ENCODE data around the gene STARD7.
A peak's percentile ranks its signal among the peaks of the same experiment; 100 is the strongest.
"Not testable (repeated sequence)": the region's sequence is repeated elsewhere in the genome, so short reads cannot be mapped to it uniquely, and the experiment has no call there.

Gene STARD7

DNA sequence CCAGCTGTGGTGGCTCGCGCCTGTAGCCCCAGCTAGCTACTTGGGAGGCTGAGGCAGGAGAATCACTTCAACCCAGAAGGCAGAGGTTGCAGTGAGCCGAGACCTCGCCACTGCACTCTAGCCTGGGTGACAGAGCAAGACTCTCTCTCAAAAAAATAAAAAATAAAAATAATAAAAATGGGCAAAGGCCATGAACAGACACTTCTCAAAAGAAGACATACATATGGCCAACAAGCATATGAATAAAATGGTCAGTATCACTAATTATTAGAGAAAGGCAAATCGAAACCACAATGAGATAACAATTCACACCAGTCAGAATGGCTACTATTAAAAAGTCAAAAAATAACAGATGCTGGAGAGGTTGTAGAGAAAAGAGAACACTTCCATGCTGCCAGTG is 48.3 kb downstream of the STARD7 start:
- not testable (repeated sequence) for DNase-seq

DNA sequence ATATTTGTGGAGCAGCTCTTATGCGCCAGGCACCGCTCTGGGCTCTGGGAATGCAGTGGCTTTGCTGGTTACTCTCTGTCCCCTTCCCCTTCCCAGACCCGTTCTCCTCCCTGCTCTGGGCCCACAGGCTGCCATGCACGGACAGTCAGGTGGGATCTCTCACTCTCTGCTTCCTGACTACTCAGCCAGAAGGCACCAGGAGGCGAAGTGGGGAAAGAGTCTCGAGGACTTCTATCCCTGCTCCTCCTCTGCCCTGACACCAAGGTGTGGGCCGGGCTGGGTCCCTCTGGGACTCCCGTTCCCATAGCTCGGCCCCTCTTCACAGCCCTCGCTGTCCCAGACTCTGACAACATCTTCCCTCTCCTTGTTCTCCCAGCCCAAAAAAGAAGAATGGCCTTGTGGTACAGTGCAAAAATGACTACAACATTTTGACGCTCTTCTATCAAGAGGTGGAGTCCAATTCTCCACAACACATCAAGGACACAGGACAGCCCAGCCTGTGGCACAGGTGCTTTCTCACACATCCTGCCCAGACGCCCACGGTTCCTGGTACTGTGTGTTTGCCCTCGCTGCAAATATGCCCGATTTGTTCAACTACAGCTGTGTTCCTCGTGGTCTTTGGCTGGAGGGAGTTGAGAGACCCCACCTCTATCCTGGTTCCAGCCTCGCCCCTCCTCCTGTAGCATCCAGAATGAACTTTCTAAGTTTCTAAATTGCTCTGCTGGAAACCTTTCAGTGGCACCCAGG is 49.4 kb downstream of the STARD7 start:
- peak; percentile 67 for DNase-seq

DNA sequence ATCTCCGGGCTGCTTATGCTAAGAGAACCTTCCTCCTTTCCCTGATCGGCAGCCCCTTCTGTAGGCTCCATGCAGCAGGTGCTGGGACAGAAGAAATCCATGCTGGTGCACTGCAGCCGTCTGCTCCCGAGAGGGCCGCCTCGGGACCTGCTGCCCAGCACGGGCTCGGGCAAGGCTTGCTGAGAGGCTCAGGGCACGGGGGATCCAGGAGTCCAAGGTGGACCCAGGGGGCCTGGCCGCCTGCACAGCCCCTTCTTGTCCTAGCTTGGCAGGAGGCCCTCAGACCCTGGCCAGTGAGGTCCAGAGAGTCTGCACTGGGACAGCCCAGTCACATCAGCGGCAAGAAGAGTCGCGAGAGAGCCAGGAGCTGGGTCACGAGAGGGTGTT is 50.1 kb downstream of the STARD7 start:
- no peak for DNase-seq

DNA sequence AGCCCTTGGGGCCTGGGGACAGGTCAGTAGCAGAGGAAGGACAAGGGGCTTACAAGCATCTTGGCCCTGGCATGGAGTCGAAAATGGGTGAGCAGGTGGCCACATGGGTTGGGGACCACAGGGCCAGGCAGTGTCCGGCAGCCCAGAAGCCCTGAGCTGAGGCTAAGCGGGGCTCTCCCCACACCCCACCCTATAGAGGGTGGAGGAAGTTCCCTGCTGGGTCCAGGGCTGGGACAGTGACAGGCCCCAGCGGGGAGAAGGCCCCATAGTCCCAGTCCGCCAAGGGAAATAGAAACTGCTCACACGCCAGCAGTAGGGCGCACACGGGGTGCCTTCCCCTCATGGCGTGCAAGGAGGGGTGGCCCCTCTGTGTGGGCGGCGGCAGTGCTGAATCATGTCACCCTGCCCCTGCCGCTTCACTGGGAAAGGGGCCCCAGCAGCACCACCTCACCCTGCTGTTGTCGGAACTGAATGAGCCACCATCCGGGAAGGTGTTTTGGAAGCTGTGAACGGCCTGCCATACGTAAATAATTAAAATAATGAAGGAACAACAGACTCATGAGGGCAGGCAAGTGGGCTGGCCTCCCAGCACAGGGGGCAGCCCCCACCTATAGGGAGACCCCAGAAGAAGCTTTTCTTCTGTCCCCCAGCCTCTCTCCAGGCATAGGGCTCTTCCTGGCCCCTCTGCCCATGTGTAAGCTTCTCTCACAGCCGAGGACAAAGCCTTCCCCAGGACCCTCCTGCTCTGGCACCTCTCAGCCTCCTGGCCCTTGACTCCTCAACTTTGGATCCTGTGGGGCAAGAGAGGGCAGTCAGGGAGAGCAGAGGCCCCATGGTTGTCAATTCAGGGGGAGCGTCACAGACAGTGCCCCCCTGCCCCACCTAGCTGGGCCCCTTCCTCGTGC is 50.7 kb downstream of the STARD7 start:
- peak; percentile 93 for DNase-seq

DNA sequence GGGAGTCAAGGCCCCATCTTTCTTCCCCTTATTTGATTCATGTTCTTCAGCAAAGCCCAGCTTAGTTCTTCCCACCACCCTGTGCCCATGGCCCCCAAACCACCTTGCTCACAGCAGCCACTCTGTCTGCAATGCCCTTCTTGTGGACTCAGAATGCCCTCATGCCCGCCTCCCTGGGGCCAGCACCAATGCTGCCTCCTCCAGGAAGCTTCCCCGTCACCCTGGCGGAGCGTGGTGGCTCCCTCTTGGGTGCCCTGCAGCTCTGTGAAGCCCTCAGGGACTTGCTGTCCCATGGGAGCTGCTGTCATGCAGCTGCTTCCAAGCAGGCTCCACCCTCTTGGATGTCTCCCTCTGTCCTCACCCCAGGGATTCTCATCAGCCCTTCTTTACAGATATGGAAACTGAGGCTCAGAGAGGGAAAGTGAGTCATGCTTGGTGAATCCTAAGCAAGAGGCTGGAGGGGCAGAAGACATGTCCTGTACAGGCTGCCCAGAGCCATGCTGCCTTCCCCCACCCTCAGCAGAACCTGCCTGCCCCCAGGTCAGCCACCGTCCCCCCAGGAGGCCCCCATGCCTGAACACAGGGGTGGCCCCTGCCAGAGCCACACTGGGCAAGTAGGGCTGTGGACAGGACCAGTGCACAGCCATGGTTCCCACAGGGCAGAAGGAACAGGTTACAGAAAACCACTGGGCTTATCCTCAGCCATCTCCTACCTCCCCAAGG is 51.5 kb downstream of the STARD7 start:
- DNase-seq = peak; percentile 28

DNA sequence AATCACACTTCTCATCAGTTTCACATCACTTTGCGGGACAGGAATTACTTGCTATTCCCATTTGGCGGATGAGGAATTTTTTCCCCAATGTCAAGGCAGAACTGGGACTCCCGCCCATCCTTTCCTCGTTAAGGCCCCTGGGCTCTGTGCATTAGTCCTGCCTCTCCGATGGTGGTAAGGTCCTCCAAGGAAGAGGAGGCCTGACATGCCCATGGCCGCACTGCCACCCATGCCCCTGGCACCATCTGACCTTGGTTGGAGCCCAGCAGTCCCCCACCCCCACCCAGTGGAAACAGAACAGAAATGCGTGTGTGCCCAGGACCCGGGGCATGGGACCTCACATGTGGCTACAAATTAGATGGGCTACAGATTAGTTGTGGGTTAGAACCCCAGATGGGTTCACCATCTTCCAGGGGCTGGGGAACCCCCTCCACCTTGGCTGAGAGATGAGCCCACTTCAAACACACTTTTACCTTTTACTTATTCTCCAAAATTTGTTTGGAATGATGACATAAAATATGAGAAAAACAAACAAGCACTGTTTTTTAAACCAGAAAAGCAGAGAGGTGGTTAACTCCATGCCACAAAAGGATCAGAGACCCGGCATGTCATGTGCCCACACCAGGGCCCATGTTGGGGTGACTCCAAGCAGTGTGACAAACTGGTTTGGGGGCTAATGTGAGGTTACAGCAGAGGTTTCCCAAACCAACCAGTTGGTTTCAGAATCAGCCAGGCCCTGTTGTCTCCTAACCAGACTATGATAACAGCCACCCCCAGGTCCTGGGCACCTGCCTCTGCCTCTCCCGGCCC is 52.4 kb downstream of the STARD7 start:
- peak; percentile 82 for DNase-seq

DNA sequence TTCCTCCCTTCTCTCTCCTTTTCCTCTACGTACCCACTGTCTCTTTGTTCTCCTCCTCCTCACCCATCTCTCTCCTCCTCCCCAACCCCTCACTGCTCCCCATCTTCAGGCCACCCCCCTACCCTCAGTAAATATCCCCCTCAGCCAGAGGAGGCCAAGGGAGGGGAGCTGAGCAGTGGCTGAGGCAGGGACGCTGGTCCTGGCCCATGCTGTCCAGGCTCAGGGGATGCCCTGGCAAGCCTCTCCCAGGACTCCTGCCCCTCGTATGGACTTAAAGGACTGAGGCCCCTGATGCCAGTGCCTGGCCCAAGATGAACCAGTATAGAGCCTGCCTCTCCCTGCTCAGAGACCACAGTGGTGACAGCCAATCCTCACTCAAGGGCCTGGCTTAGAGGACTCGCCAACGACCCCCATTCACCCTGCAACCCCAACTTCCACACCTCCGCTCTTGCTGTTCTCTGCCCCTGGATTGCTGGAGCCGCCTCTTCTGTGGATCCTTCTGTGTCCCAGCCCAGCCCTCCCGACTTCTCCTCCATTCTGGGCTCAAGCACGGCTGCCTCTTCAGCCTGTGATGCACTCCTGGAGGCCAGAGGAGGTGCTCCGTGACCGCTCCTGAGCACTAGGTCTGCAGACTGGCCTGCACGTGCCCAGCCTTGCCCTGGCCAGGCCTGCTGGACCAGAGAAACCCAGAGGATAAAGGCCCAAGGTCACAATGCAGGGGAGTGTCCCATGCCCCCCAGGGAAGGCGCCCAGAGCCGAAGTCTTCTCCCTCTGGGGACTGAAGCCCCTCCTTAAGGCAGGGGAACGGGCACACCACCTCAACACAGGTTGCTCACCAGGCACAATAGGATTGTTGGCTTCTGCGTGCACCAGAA is 53.9 kb downstream of the STARD7 start:
- no peak for DNase-seq

DNA sequence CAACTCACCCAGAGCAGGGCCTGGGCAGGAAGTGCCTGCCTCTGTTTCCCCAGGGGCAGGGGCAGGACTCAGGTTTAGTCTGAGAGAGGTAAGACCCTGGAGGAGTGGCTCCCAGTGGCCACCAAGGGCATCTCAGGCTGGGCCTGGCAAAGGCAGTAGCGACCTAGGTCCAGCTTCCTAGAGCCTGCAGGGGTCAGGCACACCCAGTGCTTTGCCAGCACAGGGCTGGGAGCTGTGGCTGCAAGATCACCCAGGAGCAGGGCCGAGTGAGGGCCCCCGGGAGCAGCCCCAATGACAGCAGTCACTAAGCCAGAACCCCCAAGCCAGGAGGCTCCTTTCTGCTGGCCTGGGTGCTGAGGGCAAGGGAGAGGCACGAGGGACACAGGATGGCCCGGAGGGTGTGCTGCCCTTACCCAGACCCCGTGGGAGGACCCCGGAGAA is 54.6 kb downstream of the STARD7 start:
- no peak for DNase-seq

DNA sequence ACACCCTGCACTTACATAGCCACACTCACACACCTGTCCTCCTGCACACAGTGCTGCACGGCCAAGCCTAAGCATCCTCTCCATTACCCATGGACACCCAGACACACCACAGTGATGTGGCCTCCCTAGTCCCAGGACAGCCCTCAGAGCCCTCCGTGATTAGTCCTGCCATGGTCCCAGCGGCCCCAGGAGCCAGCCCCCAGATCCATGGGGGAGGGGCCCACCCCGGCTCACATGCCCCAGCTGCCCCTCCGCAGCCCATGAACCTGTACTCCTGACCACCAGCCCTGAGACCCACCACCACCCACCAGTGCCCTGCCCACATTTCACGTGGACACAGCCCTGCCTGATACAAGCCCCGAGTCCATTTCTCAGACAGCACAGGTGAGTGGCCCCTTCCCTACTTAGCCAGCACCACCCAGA is 55.3 kb downstream of the STARD7 start:
- no peak for DNase-seq

DNA sequence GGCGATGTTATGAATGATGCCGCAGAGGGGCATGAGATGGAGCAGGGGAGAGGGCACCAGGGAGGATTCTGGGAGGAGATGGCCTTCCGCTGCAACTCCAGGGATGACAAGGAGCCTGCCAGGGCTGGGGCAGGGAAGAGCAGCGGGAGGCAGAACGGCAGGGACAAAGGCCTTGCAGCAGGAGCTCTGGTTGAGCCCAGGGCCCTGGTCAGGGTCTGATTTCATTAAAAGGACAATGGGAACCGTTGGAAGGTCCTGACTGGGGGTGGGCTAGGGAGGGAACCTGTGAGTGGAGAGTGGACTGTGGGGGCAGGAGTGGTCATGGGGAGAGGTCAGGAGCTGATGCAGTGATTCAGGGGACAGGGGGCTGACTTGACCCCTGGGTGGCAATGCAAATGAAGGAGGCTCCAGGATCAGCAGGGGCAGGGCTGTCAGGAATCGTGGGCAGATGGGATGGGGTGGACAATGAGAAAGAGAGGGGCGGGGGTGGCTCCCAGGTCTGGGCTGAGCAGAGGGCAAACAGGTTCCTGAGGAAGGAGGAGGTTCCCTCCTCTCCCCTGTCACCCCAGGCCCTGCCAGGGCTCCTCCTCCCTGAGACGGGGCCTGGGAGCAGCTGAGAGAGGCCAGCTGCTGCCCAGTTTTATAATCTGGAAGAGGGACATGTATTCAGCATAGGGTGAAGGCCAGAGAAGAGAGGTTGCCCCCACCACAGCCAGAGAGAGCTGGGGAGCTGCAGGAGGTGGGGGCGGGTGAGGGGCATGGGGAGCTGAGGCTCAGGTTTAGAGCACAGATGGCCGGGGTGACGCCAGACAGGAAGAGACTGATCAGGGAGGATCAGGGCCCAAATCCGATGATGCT is 56.1 kb downstream of the STARD7 start:
- DNase-seq = no peak

DNA sequence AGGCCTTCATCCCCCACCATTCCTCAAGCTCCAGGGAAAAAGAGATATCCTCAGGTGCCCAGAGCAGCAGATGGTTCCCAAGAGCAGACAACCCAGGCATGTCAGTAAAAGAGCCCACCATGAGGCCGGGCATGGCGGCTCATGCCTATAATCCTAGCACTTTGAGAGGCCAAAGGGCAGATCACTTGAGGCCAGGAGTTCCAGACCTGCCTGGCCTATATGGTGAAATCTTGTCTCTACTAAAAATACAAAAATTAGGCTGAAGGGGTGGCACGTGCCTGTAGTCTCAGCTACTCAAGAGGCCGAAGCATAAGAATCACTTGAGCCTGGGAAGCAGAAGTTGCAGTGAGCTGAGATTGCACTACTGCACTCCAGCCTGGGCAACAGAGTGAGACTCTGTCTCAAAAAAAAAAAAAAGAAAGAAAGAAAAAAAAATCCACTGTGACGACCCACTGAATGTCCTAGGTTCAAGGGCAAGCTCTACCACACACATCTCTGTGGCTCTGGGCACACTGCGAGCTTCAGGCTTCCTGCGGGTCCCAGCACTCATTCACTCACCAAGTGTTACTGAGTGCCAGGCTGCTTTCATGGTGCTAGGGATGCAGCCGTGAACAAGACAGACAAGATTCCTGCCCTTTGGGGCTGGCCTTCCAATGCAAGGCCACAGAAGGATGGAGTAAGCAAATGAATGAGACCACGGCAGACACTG is 56.9 kb downstream of the STARD7 start:
- DNase-seq = no peak

DNA sequence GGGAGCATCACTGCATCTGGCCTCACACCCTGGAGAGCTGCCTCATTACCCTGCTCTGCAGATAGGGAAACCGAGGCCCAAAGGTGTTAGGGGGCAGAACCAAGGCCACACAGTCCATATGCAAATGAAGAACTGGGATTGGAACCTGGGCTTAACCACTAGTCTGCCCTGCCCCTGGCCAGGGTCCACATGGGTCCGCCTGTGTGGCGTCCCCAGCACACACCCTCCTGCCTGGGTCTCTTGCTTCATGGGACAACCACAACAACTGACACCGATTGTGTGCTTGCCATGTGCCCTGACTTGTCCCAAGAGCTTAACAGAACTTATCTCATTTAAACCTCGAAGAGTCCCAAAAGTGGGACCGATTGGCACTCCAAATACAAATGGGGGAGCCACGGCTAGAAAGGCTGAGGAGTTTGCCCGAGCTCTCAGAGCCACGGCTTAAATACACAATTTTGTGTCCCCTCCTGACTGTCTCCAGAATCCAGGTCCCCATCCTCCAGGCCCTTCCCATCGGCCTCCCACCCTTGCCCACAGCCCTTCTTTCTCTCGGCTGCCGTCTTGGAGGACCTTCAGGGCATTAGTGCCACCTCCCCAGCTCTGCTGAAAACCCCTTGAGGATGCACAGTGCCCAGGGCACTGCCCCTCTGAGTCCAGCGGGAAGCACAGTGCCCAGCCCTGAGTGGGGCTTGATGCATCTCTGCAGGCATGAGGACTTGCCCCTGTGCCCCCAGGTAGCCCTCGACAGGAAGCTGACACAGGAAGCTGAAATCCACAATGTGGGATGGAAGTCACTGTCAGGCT is 57.6 kb downstream of the STARD7 start:
- DNase-seq = no peak

DNA sequence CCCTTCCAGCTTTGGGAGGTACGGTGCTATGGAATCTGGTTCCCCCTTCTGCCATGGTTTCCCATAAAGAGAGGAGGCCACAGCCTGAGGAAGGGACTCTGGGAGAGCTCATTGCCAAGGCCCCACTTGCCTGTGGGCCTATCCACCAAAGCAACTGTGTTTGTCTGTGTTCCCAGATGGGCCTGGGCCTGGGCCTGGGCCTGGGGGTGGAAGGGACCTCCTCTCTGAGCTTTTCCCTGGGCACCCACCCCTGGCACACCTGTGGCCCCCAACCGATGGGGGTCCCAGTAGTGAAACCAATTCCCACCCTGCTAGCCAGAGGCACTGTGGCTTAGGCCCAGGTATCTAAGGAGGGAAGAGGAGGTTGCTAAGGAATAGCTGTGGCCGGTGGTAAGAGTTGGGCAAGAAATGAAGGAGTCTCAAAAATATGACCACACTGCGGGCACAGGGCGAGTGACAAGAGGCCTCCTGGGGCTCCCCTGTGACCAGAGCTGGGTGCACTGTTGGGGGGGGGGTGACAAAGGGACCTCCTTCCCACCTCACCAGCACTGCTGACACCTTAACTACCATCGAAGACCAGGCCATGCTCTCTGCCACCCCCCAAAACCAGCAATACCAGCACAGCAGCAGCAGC is 58.5 kb downstream of the STARD7 start:
- DNase-seq = no peak

DNA sequence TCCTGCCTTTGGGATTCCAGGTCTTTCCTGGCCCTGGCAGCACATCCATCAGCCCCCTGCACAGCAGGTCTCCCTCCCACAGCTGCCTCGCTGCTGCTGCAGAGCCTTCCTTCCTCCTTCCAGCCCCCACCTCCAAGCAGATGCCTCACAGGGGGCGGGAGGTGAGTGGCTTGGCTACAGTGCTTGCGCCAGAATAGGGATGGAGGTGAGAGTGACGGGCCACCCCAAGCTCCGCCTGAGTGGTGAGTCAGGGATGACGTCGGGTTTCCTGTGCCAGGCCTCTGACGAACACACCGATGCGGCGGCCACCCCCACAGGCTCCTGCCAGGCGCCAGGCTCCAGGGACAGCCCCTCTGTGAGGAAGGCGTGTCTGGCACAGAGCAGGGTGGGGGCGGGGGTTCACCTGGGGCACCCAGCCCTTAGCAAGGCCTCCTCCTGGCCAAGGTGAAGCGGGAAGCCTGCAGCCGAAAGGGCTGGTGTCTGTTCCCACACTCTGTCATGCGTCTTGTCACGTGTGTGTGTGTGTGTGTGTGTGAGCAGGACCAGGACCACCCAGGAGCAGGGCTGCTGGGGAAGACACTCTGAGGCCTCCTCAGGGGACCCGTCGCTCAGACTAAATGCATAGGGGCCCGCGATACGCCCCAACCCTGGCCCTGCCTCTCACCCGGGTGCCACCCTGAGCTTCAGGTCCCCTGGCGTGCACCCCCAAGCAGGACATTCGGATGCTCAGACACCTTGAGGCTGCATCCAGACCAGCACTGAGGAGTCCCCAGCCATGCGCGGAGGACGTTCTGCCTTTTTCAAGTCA is 60.0 kb downstream of the STARD7 start:
- DNase-seq = peak; percentile 98

DNA sequence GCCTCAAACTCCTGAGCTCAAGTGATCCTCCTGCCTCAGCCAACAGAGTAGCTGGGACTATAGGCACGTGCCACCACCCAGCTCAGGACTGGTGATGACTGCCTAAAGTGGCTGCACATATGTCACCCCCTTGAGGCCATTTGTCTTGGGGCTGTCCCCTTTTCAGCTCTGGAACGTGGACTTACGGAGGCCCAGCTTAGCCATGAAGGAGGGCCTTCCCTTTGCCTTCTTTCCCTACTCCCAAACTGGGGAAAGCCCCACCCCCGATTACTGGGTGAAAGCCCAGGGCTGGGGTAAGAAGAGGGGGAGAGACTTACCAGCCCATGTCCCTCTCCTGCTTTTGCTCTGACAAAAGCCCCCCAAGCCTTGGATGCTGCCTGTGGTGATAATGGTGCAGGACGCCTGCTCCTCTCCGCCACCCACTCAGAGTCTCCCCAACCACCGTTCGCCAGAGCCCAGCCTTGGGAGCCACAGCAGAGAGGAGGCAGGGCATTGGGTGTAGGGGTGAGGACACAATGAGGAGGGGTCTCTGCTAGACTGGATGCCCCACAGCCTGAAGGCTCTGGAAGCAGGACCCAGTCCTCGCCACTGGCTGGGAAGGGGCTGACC is 60.9 kb downstream of the STARD7 start:
- peak; percentile 31 for DNase-seq

DNA sequence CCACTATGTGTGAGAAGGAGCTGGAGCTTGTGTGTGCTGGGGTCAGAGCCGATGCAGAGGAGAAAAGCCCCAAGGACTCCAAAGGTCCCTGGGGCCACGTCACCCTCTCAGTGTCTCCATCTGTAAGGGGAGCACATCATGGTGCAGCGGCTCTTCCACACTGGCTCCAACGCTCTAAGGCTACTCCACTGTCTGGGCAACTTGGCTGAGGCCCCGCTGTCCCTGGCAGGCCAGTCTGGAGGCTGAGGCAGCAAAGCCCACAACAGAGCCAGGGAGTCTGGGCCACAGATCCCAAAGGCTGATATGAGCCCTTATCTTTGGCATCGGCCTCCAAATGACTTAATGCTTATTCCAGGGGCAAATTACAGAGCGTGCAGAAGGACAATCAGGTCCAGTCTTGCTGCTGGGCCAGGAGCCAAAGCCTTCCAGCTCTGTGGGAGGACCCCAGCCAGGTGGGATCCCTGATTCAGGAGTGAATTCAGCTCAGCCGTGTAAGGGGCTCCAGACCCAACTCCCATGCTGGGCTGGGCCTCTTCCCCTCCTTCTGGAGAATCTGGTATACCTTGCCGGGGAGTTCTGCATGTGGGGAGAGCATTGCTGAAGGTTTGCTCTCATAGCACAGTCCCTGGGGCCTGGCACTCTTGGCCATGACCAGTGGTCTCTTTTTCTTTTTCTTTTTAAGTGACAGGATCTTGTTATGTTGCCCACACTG is 61.6 kb downstream of the STARD7 start:
- DNase-seq = no peak

All from activated CD4-positive, alpha-beta T cell treated with anti-CD3 and anti-CD28 coated beads, Interleukin-10, Interleukin-2, amounts not matched to agents 100 ng/mL and 50 ng/mL, durations not matched to agents 16 hours and 8 hours (primary cell).